ENCODE data around the gene HRNR.
A peak's percentile ranks its signal among the peaks of the same experiment; 100 is the strongest.
"Not testable (repeated sequence)": the region's sequence is repeated elsewhere in the genome, so short reads cannot be mapped to it uniquely, and the experiment has no call there.

Gene HRNR

GRCh38 chr1:152224093-152224492 is at the start of gene HRNR:
Gene HRNR (minus strand): TSS chr1:152224193. CDS start chr1:152223253, 940 bp downstream.
- DNase-seq: no peak

- DNase-seq: not testable (repeated sequence)
Measured at GRCh38 chr1:152256394-152256793, 32.4 kb upstream of the HRNR start.

- DNase-seq: no peak
Measured at GRCh38 chr1:152252157-152252556, 28.2 kb upstream of the HRNR start.

- no peak for DNase-seq
Measured at GRCh38 chr1:152251391-152251790, 27.4 kb upstream of the HRNR start.

GRCh38 chr1:152247316-152247715 is 23.3 kb upstream of the HRNR start:
- DNase-seq: no peak

GRCh38 chr1:152244576-152245273 is 20.7 kb upstream of the HRNR start:
- DNase-seq: no peak

GRCh38 chr1:152237093-152237492 is 13.1 kb upstream of the HRNR start:
- no peak for DNase-seq

GRCh38 chr1:152228831-152229230 is 4.8 kb upstream of the HRNR start:
- DNase-seq: no peak

GRCh38 chr1:152227310-152227928 is 3.4 kb upstream of the HRNR start:
- no peak for DNase-seq

GRCh38 chr1:152225678-152226077 is 1.7 kb upstream of the HRNR start:
- DNase-seq: no peak

GRCh38 chr1:152220166-152221163 is 3.5 kb downstream of the HRNR start:
- no peak for DNase-seq

GRCh38 chr1:152219438-152219837 is 4.6 kb downstream of the HRNR start:
- DNase-seq: not testable (repeated sequence)

- DNase-seq: no peak
Measured at GRCh38 chr1:152218762-152219436, 5.1 kb downstream of the HRNR start.

- DNase-seq: not testable (repeated sequence)
Measured at GRCh38 chr1:152215604-152216003, 8.4 kb downstream of the HRNR start.

- not testable (repeated sequence) for DNase-seq
Measured at GRCh38 chr1:152214911-152215310, 9.1 kb downstream of the HRNR start.

- DNase-seq: no peak
Measured at GRCh38 chr1:152198982-152199381, 25.0 kb downstream of the HRNR start.

- DNase-seq: no peak
Measured at GRCh38 chr1:152197361-152197941, 26.5 kb downstream of the HRNR start.

- no peak for DNase-seq
Measured at GRCh38 chr1:152191711-152192110, 32.3 kb downstream of the HRNR start.

GRCh38 chr1:152191260-152191659 is 32.7 kb downstream of the HRNR start:
- DNase-seq: no peak

- DNase-seq: no peak
Measured at GRCh38 chr1:152190589-152190988, 33.4 kb downstream of the HRNR start.

GRCh38 chr1:152189657-152190442 is 34.1 kb downstream of the HRNR start:
- peak; percentile 70 for DNase-seq

Measured in activated CD4-positive, alpha-beta T cell treated with anti-CD3 and anti-CD28 coated beads, Interleukin-2, amount 50 U/mL, for 16 hours (primary cell).